Measurements from ENCODE around the gene POLR2M.

GRCh38 chr15:57751177-57751800 lies 44.8 kb downstream of the POLR2M start:
- TF ChIP-seq POLR2A (IDR thresholded peaks at IDR 0.05; ENCODE audit: low read depth, low read length) (no peak), POLR2AphosphoS5 (IDR thresholded peaks at IDR 0.05; ENCODE audit: low read depth, low read length) (no peak), TAF1 (IDR thresholded peaks at IDR 0.05; ENCODE audit: borderline replicate concordance, low read depth, low read length) (no peak)
